ENCODE measurements around the gene PARN.
"Not testable (repeated sequence)": the region's sequence is repeated elsewhere in the genome, so short reads cannot be mapped to it uniquely, and the experiment has no call there.

PARN gene

GRCh38 chr16:14460726-14461125 is 169.3 kb downstream of the PARN start:
- DNase-seq, result no peak

GRCh38 chr16:14458576-14458975 is 171.5 kb downstream of the PARN start:
- no peak for DNase-seq

DNA sequence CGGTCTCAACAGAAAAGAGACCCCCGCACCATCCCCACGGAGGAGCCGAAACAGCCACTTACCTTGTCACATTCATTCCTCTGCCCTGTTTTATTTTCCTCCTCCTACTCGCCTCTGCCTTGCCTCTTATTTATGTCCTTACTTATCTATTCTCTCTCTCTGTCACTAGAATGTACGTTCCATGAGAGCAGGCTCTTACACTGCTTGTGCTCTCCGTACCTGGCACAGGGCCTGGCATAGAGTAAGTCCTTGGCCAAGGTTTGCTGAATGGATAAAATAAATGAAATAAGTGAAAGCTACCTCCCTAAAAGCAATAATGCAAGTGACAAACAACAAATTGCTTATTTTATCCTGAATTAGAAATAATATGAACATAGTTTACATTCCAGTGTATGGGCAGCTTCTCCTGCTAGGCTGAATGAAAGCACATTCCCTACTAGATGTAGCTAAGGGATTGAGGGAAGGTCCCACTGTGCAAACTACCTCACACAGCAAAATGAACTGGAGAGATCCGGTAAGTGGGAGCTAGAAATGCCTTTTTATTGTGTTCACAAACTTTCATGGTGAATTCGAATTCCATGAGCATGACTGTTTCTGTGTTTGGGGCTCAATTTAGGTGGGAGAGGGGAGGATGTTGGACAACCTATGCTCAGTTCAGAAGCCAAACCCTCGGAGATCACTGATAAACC is 173.1 kb downstream of the PARN start:
- no peak for DNase-seq

DNA sequence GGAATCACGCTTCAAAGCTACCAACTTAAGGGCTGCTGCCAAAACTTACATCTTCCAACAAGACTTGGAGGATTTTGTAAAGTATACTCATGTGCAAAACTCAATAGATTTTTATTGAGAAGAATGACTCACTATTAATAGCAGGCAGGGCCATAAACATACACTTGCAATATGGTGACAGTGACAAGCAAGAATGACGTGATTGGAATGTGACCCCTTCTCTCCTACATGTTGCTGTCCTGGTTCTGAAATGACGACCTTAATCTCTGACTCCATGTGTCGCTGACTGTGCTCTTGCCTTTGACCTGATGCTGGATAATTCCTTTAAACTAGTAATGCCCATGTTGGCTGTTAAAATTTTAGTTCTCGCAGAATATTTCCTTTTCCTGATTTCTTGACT is 174.5 kb downstream of the PARN start:
- DNase-seq, result no peak

DNA sequence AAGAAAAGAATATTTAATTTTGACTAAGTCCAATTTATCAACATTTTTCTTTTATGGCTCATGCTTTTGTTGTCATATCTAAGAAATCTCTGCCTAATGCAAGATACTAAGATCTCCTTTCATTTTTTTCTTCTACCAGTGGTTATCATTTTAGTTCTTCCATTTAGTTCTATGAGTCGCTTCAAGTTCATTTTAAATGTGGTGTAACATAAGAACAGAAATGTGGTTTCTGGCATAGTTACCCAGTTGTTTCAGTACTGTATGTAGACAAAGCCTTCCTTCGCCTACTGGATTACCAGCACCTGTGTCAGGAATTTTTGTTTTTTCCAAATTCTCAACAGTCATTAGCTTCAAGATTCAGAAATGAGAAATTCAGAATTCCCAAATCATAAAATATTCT is 175.7 kb downstream of the PARN start:
- DNase-seq, result no peak

GRCh38 chr16:14452066-14452465 is 178.0 kb downstream of the PARN start:
- no peak for DNase-seq

- no peak for DNase-seq
Measured at GRCh38 chr16:14450846-14451245, 179.2 kb downstream of the PARN start.

DNA sequence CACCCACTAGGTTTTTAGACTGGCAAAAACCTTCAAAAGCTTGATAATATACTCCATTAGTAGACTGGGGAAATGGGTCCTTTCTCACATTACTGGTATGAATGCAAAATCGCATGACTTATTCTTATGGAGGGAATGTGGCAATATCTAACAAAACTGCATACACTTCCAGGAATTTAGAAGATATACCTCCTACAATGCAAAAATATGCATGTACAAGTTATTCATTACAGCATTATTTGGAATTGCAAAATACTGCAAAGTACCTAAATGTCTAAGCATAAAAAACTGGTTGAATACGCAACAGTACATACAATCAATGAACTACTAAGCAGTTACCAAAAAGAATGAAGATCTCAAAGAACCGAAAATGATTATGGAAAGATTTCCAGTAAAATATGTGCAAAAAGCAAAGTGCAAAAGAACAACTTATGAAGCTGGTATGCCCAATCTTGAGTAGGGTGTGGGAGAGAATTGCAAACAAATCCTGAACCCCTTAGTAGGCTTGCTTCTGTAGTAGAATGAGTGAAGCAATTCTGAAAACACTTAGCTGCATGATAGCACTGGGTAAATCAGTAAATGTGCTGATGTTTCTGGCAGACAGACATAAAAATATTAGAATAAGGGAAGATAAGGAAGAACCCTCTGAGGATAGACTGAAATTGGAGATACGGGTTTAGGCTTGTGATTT is 180.1 kb downstream of the PARN start:
- DNase-seq, result no peak

DNA sequence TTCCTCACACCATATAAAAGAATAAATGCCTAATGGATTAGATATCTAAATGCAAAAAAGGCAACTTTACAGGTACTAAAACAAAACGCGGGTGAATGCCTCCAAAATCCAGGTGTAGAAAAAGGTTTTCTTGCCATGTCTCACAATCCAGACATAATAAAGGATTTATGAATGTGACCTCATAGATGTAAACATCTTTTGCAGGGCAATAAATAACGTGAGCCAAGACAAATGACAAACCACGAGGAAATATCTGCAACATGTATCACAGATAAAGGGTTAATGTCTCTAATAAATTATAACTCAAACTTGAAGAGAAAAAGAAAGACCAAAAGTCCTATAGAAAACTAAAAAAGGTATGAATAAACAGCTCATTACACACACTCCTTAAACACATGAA is 180.7 kb downstream of the PARN start:
- no peak for DNase-seq

DNA sequence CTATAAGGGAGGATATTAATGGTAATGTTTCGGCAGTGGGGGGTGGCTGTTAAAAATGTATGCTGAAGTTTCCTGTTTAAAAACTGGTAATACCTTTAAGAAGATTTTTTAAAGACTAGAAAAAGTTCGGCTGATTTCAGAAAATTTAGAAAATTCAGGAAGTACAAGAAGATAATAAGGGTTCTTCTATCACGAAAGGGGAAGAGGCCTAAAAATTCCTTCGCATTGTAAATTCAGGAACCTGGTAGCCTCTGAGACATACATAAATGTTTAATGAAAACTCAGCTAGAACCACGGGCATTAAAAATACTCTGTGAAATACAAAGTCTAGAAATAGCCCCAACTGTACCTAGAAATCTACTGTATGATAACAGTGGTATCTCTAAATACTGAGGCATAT is 181.2 kb downstream of the PARN start:
- DNase-seq, result no peak

GRCh38 chr16:14447783-14448182 is 182.3 kb downstream of the PARN start:
- DNase-seq, result no peak

DNA sequence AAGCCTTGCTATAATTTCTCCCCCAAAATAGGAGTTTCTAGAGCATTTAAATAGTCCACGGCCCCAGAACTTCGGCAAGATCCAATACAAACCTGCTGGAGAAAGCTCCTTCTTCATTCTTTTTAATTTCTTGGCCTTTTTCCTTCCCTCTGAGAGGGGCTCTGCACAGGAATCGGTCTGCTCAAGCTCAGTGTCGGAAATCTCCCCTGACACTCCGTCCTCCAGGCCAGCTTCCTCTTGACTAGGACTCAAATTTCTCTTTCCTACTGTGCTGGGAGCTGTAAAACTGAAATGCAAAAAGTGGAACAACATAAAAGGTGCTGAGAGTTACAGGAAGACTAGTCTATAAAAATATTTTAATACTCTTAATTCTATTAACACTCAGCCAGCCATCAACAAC is 183.3 kb downstream of the PARN start:
- DNase-seq, result no peak

GRCh38 chr16:14445937-14446715 is 183.9 kb downstream of the PARN start:
- DNase-seq, result no peak

- DNase-seq, result no peak
Measured at GRCh38 chr16:14444979-14445810, 184.9 kb downstream of the PARN start.

GRCh38 chr16:14441533-14441932 is 188.5 kb downstream of the PARN start:
- DNase-seq, result not testable (repeated sequence)

GRCh38 chr16:14438256-14438655 is 191.8 kb downstream of the PARN start:
- DNase-seq, result no peak

GRCh38 chr16:14437426-14437825 is 192.6 kb downstream of the PARN start:
- no peak for DNase-seq

DNA sequence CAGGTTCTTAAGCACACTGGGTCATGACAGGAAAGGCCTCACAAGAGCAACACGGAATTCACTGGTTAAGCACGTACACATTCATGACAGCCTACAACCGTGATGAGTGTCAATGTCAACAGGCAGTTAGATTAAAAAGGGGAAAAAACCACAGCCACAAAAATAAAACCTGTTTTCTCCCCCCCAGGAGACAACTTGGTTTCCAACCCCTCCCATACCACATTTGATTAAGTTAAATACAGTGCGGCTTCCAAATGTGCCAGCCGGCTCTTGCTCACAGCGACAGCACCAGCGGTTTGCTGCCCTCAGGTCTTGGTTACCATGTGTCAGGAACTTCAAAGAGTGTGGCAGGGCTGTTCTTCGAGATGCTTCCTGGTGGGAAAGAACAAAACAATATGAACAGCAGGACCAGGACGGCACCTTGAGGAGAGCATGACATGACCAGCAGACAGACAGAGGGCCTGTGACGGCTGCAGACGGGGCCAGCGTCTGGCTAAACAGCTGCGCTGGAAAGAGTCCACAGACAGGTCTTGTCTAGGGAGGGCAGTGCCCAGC is 193.6 kb downstream of the PARN start:
- no peak for DNase-seq

GRCh38 chr16:14434860-14435259 is 195.2 kb downstream of the PARN start:
- DNase-seq, result no peak

DNA sequence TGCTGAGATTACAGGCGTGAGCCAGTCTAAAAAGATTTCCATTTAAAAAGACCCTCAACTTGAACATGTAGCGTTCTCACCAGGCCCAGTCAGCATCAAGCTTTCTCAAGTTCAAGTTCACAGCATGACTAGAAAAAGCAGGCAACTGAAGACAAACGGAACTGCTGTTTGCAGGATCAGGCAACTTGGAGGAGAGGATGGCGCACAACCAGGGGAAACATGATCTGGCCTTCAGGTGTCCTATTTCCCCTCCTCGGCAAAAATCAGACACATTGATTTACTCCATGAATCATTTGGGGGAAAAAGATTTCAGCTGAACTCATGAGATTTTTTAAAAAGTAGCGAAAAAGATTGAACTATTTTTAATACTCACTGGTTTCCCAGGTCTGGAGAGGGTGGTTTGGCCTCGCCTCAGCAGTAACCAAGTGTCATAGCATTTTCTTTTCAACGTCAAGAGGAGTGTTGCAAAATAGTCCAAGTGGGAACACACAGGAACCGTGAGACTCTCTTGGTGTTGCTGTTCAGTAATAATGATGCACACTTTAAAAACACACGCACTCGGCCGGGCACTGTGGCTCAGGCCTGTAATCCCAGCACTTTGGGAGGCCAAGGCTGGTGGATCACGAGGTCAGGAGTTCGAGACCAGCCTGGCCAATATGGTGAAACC is 201.0 kb downstream of the PARN start:
- DNase-seq, result not testable (repeated sequence)

DNA sequence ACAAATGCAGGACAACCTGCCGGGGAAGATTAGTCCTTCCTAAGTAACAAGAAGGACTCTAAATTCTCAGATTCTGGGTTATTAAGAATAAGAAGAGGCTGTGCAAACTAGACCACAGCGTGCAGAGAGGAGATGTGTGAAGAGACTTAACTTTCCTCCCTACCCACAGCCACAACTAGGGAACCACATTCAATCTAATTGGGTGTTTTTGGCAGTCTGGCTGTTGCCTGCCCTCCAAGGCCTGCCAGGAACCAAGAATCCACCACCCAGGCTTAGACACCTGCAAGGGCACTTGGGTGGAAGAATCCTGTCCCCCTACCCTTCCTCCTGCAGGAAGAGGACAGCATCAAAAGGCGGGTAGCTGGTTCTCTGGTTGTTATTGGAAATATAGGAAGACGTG is 202.0 kb downstream of the PARN start:
- DNase-seq, result no peak

DNA sequence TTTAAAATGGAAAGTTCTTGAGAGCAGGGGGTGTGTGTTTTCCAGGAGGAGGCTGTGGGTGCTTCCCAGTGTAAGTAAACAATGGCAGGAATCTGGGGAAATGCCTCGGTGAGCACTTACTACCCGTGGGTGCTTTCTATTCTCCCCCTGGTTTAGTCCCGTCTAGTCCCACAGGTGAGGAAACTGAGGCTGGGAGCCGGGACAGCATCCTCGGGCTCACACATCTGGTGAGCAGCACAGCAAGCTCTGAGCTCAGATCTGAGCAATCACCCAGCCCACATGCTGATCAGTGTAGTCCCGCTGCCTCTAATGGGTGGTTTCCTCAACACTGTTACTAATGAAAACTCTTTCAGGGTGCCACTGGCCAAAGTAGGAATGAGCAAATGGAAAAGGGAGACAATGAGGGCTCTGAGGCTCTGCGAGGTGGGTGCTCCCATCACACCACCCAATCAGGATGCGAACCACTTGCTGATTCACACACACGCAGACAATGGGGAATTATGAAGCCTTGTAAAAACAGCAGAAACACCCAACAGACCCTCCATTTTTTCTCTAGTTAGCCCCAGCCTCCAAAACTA is 202.6 kb downstream of the PARN start:
- no peak for DNase-seq

All from activated effector memory CD4-positive, alpha-beta T cell treated with anti-CD3 and anti-CD28 coated beads, Interleukin-2, amount 50 U/mL, for 16 hours (primary cell).